SK-N-MC (cell line): Measurements from ENCODE around the gene RNASE7.

ENCODE experiments used
- EZH2 ChIP-seq: fragments of 200-600 bp; sonication (generic); IDR thresholded peaks from one replicate; pipeline ENCODE4 v1.6.1; 2017; ENCODE audit warnings: antibody characterized with exemption
- POLR2AphosphoS5 ChIP-seq: IDR thresholded peaks from 2 replicates; pipeline ENCODE4 v1.6.1; 2012; ENCODE audit warnings: mild to moderate bottlenecking, low read depth, low read length, borderline replicate concordance

- TF ChIP-seq EZH2 = no peak
- TF ChIP-seq POLR2AphosphoS5 = no peak
These were observed 21.3 kb downstream of the RNASE7 start for GRCh38 chr14:21063479-21063878.
